ENCODE results near the gene LINC01488. TPM values are rescaled to one million over a fixed set of nuclear protein-coding genes. Genes with fewer than 3 reads are reported as not detected.

LINC01488 gene
- total RNA-seq, 2 donors from 2014 or later, result not detected

- Histone ChIP-seq H3K36me3 (no peaks in the 10 kb centered on the region), H3K27me3 (replicated peaks; ENCODE audit: insufficient read depth) (no peaks in the 10 kb centered on the region), H3K4me3 (no peak overlapping the region), H3K4me1 (ENCODE audit: control insufficient read depth in 1 of 2, low read depth in 2 of 2) (peaks cover 20 to 48% of the 10 kb centered on the region in 2 donors), H3K27ac (no peak overlapping the region), H3K9me3 (no peaks in the 10 kb centered on the region)
- no peak for TF ChIP-seq CTCF (IDR thresholded peaks at IDR 0.05)
- DNase-seq (ENCODE audit: low spot score) (no peak), ATAC-seq (ENCODE audit: insufficient number of reproducible peaks, low FRiP score, low read depth) (no peak)
These were observed 2.4 kb downstream of the LINC01488 start for GRCh38 chr11:69483691-69484426.

GRCh38 chr11:69484427-69485259 is 3.2 kb downstream of the LINC01488 start:
- no peak for DNase-seq (ENCODE audit: low spot score)

GRCh38 chr11:69485337-69486041 is 4.0 kb downstream of the LINC01488 start:
- H3K4me1 ChIP-seq (ENCODE audit: control insufficient read depth in 1 of 2, low read depth in 2 of 2), result peaks cover 19 to 47% of the 10 kb centered on the region in 2 donors
- ATAC-seq (ENCODE audit: insufficient number of reproducible peaks, low FRiP score, low read depth), result no peak
- TF ChIP-seq CTCF (IDR thresholded peaks at IDR 0.05), result no peak
- H3K4me3 ChIP-seq, result no peak overlapping the region
- H3K36me3 ChIP-seq, result no peaks in the 10 kb centered on the region
- no peaks in the 10 kb centered on the region for H3K27me3 ChIP-seq (replicated peaks; ENCODE audit: insufficient read depth)
- H3K27ac ChIP-seq, result no peak overlapping the region
- DNase-seq (ENCODE audit: low spot score), result no peak
- H3K9me3 ChIP-seq, result no peaks in the 10 kb centered on the region

More at GRCh38 chr11:69484427-69485259, 3.2 kb downstream of the LINC01488 start:
- no peak for TF ChIP-seq CTCF (IDR thresholded peaks at IDR 0.05)
- H3K36me3 ChIP-seq, result no peaks in the 10 kb centered on the region
- ATAC-seq (ENCODE audit: insufficient number of reproducible peaks, low FRiP score, low read depth), result no peak
- H3K27me3 ChIP-seq (replicated peaks; ENCODE audit: insufficient read depth), result no peaks in the 10 kb centered on the region
- no peak overlapping the region for H3K4me3 ChIP-seq
- no peaks in the 10 kb centered on the region for H3K9me3 ChIP-seq
- peaks cover 27 to 52% of the 10 kb centered on the region in 2 donors for H3K4me1 ChIP-seq (ENCODE audit: control insufficient read depth in 1 of 2, low read depth in 2 of 2)
- no peak overlapping the region for H3K27ac ChIP-seq

- Histone ChIP-seq H3K27ac (no peak overlapping the region), H3K27me3 (replicated peaks; ENCODE audit: insufficient read depth) (no peaks in the 10 kb centered on the region)
These were observed 4.8 kb downstream of the LINC01488 start for GRCh38 chr11:69486056-69486772.

More at GRCh38 chr11:69486056-69486772, 4.8 kb downstream of the LINC01488 start:
- DNase-seq (ENCODE audit: low spot score), result no peak
- no peaks in the 10 kb centered on the region for H3K9me3 ChIP-seq
- H3K36me3 ChIP-seq, result no peaks in the 10 kb centered on the region
- ATAC-seq (ENCODE audit: insufficient number of reproducible peaks, low FRiP score, low read depth), result no peak
- peaks cover 19 to 43% of the 10 kb centered on the region in 2 donors for H3K4me1 ChIP-seq (ENCODE audit: control insufficient read depth in 1 of 2, low read depth in 2 of 2)
- no peak for TF ChIP-seq CTCF (IDR thresholded peaks at IDR 0.05)
- H3K4me3 ChIP-seq, result no peak overlapping the region
